K562 (cell line): Measurements from ENCODE around the gene KRTAP10-4. TPM values are rescaled to one million over a fixed set of nuclear protein-coding genes. Genes with fewer than 3 reads are reported as not detected.

Experiments
- CREM ChIP-seq: IDR thresholded peaks from 2 replicates; pipeline ENCODE4 v1.6.1; 2014; ENCODE audit warnings: antibody characterized with exemption, low read depth
- DIDO1 ChIP-seq: fragments of 450-650 bp; IDR thresholded peaks from 2 replicates; pipeline ENCODE4 v1.6.1; 2016; ENCODE audit warnings: low read depth, missing biosample characterization, missing genetic modification characterization
- EZH2 ChIP-seq: IDR thresholded peaks from 2 replicates; pipeline ENCODE4 v1.6.1; 2012; ENCODE audit warnings: low read depth, mild to moderate bottlenecking, inconsistent platforms, low read length, borderline replicate concordance
- FOSL1 ChIP-seq: fragments of 200-800 bp; sonication (Bioruptor generic); conservative IDR thresholded peaks from 2 replicates; pipeline ENCODE4 v1.6.1; 2016; ENCODE audit warnings: missing genetic modification characterization, missing compliant biosample characterization
- FOXJ3 ChIP-seq: sonication (generic); formaldehyde crosslinking; IDR thresholded peaks from 2 replicates; pipeline ENCODE4 v1.4.0; 2020; ENCODE audit warnings: mild to moderate bottlenecking, missing genetic modification reagents
- FOXK1 ChIP-seq: sonication (generic); formaldehyde crosslinking; IDR thresholded peaks from 2 replicates; pipeline ENCODE4 v1.8.0; 2022; ENCODE audit warnings: missing genetic modification reagents, mild to moderate bottlenecking, borderline replicate concordance
- HINFP ChIP-seq: fragments of 450-650 bp; conservative IDR thresholded peaks from 2 replicates; pipeline ENCODE4 v1.6.1; 2016; ENCODE audit warnings: missing genetic modification characterization, low read depth, mild to moderate bottlenecking, control low read depth, missing compliant biosample characterization
- HNRNPUL1 ChIP-seq: fragments of 200-400 bp; formaldehyde crosslinking; IDR thresholded peaks from 2 replicates; pipeline ENCODE4 v1.6.1; 2017; ENCODE audit warnings: low read length
- KDM4B ChIP-seq, 2 experiments: fragments of 450-650 bp in 1 of 2; sonication (generic) in 1 of 2; IDR thresholded peaks; 2 replicates each; pipeline ENCODE4 v1.6.1; 2016 to 2017; ENCODE audit warnings: borderline replicate concordance in 2 of 2, antibody characterized with exemption in 1 of 2, low read depth in 1 of 2, mild to moderate bottlenecking in 1 of 2
- MECOM ChIP-seq: fragments of 250-450 bp; sonication (Bioruptor Pico); IDR thresholded peaks from 2 replicates; pipeline ENCODE4 v1.8.0; 2022; ENCODE audit warnings: inconsistent platforms
- NCOA6 ChIP-seq: fragments of 450-650 bp; IDR thresholded peaks from 2 replicates; pipeline ENCODE4 v1.6.1; 2017; ENCODE audit warnings: mild to moderate bottlenecking
- PHF21A ChIP-seq: fragments of 450-650 bp; IDR thresholded peaks from 2 replicates; pipeline ENCODE4 v1.6.1; 2017; ENCODE audit warnings: low read depth, borderline replicate concordance
- RFX5 ChIP-seq: IDR thresholded peaks from 2 replicates; pipeline ENCODE4 v1.6.1; 2011; ENCODE audit warnings: low read depth, mild to moderate bottlenecking, improper control_type of control experiment, low read length
- SAFB2 ChIP-seq: fragments of 200-400 bp; formaldehyde crosslinking; IDR thresholded peaks from 2 replicates; pipeline ENCODE4 v1.6.1; 2018; ENCODE audit warnings: borderline replicate concordance, low read length, low read depth, moderate library complexity; ENCODE audit not compliant: severe bottlenecking
- SMARCB1 ChIP-seq: IDR thresholded peaks from 2 replicates; pipeline ENCODE4 v1.6.1; 2011; ENCODE audit warnings: improper control_type of control experiment, low read depth; ENCODE audit not compliant: insufficient read length
- TEAD1 ChIP-seq, 2 experiments: fragments of 450-650 bp in 1 of 2; sonication (generic) in 1 of 2; formaldehyde crosslinking; IDR thresholded peaks; 2 replicates each; pipeline versions ENCODE4 v1.4.0 to v1.8.0; 2020 to 2022; ENCODE audit warnings: mild to moderate bottlenecking in 2 of 2, missing genetic modification reagents in 1 of 2
- ZNF23 ChIP-seq: fragments of 250-450 bp; sonication (Bioruptor Pico); IDR thresholded peaks from 2 replicates; pipeline ENCODE4 v1.4.0; 2020; ENCODE audit warnings: mild to moderate bottlenecking
- ZNF436 ChIP-seq: fragments of 250-450, 450-650 bp; sonication (Bioruptor Pico); formaldehyde crosslinking; IDR thresholded peaks from 2 replicates; pipeline ENCODE4 v1.7.0; 2020; ENCODE audit warnings: mild to moderate bottlenecking
- polyA plus RNA-seq, 8 experiments: library from polyadenylated mRNA; depleted of rRNA in 4 of 8; stranded (reverse) in 5 of 8; unstranded in 3 of 8; fragments of >200 nt; fragmentation: Nextera tagmentation in 2 of 8; fragmentation: Illumina TruSeq in 1 of 8; extraction: Ambion mirVana in 2 of 8; extraction: Trizol in 1 of 8; gene quantifications; 2 replicates each; pipeline versions ENCODE4 v1.2.1 to v1.2.3, GENCODE V29; 2011 to 2014; ENCODE audit warnings: inconsistent platforms in 1 of 8, missing spikeins in 1 of 8
- total RNA-seq, 7 experiments: library from RNA; depleted of rRNA in 6 of 7; stranded (reverse); fragments of >200 nt in 6 of 7; fragmentation: Illumina TruSeq in 2 of 7; extraction: Trizol in 2 of 7; gene quantifications; 2 replicates each; pipeline versions ENCODE4 v1.2.1 to v1.2.3, GENCODE V29; 2011 to 2021; ENCODE audit warnings: low replicate concordance in 1 of 7
- TF ChIP-seq, protein P1 (sequence below), 2 experiments: fragments of 450-650 bp; IDR thresholded peaks; 2 replicates each; pipeline ENCODE4 v1.6.1; 2016; ENCODE audit warnings: mild to moderate bottlenecking in 2 of 2, borderline replicate concordance in 1 of 2, low read depth in 1 of 2, moderate library complexity in 1 of 2

Gene KRTAP10-4
- total and polyA plus RNA-seq, 9 of the 15 experiments (the other 6 are each of a cell fraction or from before 2014, with no cell fraction given), result not detected

- 0 out of 2 replicates have a peak, but pooled peaks have one; percentile 29 for TF ChIP-seq MECOM (CRISPR knock-in tag)
- no peak for TF ChIP-seq SAFB2
- TF ChIP-seq ZNF23 (CRISPR knock-in tag), result no peak
- no peak for TF ChIP-seq TEAD1 (CRISPR knock-in tag; IDR thresholded peaks at IDR 0.05)
- TF ChIP-seq KDM4B (IDR thresholded peaks at IDR 0.05; ENCODE audit: borderline replicate concordance in 2 of 2, low read depth in 1 of 2), result no peak
- peak; percentile 31; the same call in 1 of the 2 replicates for TF ChIP-seq CREM
- TF ChIP-seq DIDO1 (tag), result peak; percentile 60; the same call in 1 of the 2 replicates
- no peak for TF ChIP-seq HNRNPUL1
- no peak for TF ChIP-seq EZH2
- TF ChIP-seq SMARCB1, result no peak
- no peak for TF ChIP-seq FOXJ3 (CRISPR knock-in tag)
- TF ChIP-seq FOXK1 (CRISPR knock-in tag), result no peak
- no peak for TF ChIP-seq ZNF436
- no peak for TF ChIP-seq PHF21A
- TF ChIP-seq RFX5, result no peak
- TF ChIP-seq, protein P1, sequence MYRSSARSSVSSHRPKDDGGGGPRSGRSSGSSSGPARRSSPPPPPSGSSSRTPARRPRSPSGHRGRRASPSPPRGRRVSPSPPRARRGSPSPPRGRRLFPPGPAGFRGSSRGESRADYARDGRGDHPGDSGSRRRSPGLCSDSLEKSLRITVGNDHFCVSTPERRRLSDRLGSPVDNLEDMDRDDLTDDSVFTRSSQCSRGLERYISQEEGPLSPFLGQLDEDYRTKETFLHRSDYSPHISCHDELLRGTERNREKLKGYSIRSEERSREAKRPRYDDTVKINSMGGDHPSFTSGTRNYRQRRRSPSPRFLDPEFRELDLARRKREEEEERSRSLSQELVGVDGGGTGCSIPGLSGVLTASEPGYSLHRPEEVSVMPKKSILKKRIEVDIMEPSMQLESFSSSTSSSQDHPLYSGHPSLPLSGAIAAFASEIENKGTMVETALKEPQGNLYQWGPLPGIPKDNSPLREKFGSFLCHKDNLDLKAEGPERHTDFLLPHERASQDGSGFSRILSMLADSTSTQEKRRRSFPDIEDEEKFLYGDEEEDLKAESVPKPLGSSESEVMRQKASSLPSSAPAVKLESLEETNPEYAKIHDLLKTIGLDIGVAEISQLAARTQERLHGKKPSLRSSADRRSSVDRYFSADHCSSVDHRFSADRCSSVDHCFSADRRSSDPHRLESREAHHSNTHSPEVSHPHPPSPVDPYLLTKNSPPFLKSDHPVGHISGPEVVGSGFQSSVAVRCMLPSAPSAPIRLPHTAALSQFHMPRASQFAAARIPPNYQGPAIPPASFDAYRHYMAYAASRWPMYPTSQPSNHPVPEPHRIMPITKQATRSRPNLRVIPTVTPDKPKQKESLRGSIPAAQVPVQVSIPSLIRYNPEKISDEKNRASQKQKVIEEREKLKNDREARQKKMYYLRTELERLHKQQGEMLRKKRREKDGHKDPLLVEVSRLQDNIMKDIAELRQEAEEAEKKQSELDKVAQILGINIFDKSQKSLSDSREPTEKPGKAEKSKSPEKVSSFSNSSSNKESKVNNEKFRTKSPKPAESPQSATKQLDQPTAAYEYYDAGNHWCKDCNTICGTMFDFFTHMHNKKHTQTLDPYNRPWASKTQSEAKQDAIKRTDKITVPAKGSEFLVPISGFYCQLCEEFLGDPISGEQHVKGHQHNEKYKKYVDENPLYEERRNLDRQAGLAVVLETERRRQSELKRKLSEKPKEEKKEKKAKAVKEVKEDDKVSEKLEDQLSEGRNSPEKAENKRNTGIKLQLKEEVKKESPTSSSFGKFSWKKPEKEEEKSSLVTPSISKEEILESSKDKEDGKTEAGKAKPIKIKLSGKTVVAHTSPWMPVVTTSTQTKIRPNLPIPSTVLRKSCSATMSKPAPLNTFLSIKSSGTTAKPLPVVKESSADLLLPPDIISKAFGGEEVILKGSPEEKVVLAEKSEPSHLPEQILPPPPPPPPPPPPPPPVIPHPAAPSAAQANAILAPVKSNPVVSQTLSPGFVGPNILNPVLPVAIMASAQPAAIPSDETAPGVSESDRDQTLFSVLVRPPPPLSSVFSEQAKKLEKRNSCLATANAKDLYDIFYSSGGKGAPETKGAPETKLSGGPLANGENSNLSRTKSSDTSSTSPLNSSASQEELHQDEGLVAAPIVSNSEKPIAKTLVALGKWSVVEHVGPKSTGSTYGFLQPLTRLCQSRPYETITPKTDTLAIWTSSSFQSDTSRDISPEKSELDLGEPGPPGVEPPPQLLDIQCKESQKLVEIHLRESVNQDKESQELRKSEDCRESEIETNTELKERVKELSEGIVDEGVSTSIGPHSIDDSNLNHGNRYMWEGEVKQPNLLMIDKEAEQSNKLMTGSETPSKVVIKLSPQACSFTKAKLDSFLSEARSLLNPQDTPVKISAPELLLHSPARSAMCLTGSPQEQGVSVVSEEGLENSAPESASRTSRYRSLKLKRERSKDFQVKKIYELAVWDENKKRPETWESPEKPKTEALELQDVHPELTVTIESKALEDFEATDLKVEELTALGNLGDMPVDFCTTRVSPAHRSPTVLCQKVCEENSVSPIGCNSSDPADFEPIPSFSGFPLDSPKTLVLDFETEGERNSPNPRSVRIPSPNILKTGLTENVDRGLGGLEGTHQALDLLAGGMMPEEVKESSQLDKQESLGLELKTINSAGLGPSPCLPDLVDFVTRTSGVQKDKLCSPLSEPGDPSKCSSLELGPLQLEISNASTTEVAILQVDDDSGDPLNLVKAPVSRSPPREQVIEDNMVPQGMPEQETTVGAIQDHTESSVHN (IDR thresholded peaks at IDR 0.05; ENCODE audit: borderline replicate concordance in 1 of 2, low read depth in 1 of 2), result peak in 1 of 2 experiments; percentile 44; a peak in 1 of 4 replicates
- peak; percentile 65 for TF ChIP-seq HINFP (tag)
- TF ChIP-seq NCOA6, result no peak
- TF ChIP-seq FOSL1, result peak; percentile 73
These were observed 20.3 kb downstream of the KRTAP10-4 start (continued) for GRCh38 chr21:44593598-44594405.
